OCI-LY1 (cell line): ENCODE measurements around the gene CD68.
"Not testable (repeated sequence)": the region's sequence is repeated elsewhere in the genome, so short reads cannot be mapped to it uniquely, and the experiment has no call there.

Experiments used
- H2AFZ ChIP-seq: fragments of 200-600 bp; sonication (generic), shearing (Covaris generic); 2 replicates; pipeline ENCODE4 v1.6.0; 2014; ENCODE audit warnings: antibody characterized with exemption, mild to moderate bottlenecking, low read length
- H3F3A ChIP-seq: fragments of 200-600 bp; sonication (generic), shearing (Covaris generic); 2 replicates; pipeline ENCODE4 v1.6.0; 2014; ENCODE audit warnings: mild to moderate bottlenecking, antibody characterized with exemption, low read length, moderate library complexity; ENCODE audit not compliant: insufficient read depth
- H3K27ac ChIP-seq: fragments of 200-600 bp; sonication (generic); 2 replicates; pipeline ENCODE4 v1.5.1; 2014; ENCODE audit warnings: low read length, mixed run types, mild to moderate bottlenecking, low read depth; ENCODE audit not compliant: poor library complexity, severe bottlenecking
- H3K27me3 ChIP-seq: fragments of 200-600 bp; sonication (generic); 2 replicates; pipeline ENCODE4 v1.6.0; 2014; ENCODE audit warnings: antibody characterized with exemption, mild to moderate bottlenecking, low read length, moderate library complexity; ENCODE audit not compliant: insufficient read depth
- H3K36me3 ChIP-seq: fragments of 200-600 bp; sonication (generic); 2 replicates; pipeline ENCODE4 v1.6.1; 2014; ENCODE audit warnings: mild to moderate bottlenecking, antibody characterized with exemption, low read length, moderate library complexity, mixed read lengths; ENCODE audit not compliant: insufficient read depth
- H3K4me1 ChIP-seq: fragments of 200-600 bp; sonication (generic); 2 replicates; pipeline ENCODE4 v1.5.1; 2014; ENCODE audit warnings: mild to moderate bottlenecking, low read length, moderate library complexity; ENCODE audit not compliant: insufficient read depth, severe bottlenecking
- H3K4me2 ChIP-seq: fragments of 200-600 bp; sonication (generic), shearing (Covaris generic); 2 replicates; pipeline ENCODE4 v1.6.1; 2014; ENCODE audit warnings: low read length
- H3K4me3 ChIP-seq: fragments of 200-600 bp; sonication (generic); 2 replicates; pipeline ENCODE4 v1.5.1; 2014; ENCODE audit warnings: low read length, low read depth, mild to moderate bottlenecking, mixed read lengths; ENCODE audit not compliant: poor library complexity, severe bottlenecking
- H3K79me2 ChIP-seq: fragments of 200-600 bp; shearing (Covaris generic); 2 replicates; pipeline ENCODE4 v1.6.1; 2016; ENCODE audit warnings: mixed run types, low read length, mixed read lengths; ENCODE audit not compliant: insufficient read depth
- H3K9ac ChIP-seq: fragments of 200-600 bp; sonication (generic), shearing (Covaris generic); 2 replicates; pipeline ENCODE4 v1.6.1; 2014; ENCODE audit warnings: mild to moderate bottlenecking, low read length, mixed read lengths
- H3K9me2 ChIP-seq: fragments of 200-600 bp; sonication (generic), shearing (Covaris generic); 2 replicates; pipeline ENCODE4 v1.6.1; 2014; ENCODE audit warnings: low read depth, mild to moderate bottlenecking, low read length, mixed read lengths
- H3K9me3 ChIP-seq: fragments of 200-600 bp; shearing (Covaris generic); 2 replicates; pipeline ENCODE4 v1.6.1; 2014; ENCODE audit warnings: low read length, mixed read lengths
- H4K20me1 ChIP-seq: fragments of 200-600 bp; sonication (generic), shearing (Covaris generic); 2 replicates; pipeline ENCODE4 v1.6.0; 2016; ENCODE audit warnings: mild to moderate bottlenecking, low read length; ENCODE audit not compliant: insufficient read depth
- EZH2 ChIP-seq: fragments of 200-600 bp; sonication (generic), shearing (Covaris generic); IDR thresholded peaks from 2 replicates; pipeline ENCODE4 v1.8.0; 2017; ENCODE audit warnings: borderline replicate concordance, mixed run types, mild to moderate bottlenecking, antibody characterized with exemption, low read length, moderate library complexity, mixed read lengths
- TF ChIP-seq, protein P1 (sequence below): fragments of 200-600 bp; sonication (generic), shearing (Covaris generic); IDR thresholded peaks from 2 replicates; pipeline ENCODE4 v1.5.1; 2017; ENCODE audit warnings: mild to moderate bottlenecking, antibody characterized with exemption, low read length, moderate library complexity, mixed read lengths

CD68 gene

DNA sequence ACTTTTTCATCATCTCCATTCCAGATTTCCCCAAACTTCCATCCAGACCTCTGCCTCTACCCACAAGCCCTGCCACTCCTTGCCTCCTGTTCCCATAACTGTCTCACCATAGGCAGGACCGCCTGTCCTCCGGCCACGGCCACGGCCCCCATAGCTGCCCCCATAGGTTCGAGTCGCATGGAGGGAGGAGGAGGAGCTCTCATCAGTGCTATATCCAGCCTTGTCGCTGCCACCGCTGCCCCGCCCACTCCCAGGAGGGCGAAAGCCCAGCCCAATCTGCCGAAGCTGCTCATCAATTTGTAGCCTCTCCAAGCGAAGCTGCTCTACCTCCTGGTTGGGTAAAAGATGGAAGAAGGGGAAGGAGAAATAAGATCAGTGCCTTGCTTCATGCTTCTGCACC, 13.9 kb downstream of the CD68 start:
- H3K27ac ChIP-seq = no peak overlapping the region
- no peak overlapping the region for H3K4me3 ChIP-seq
- no peaks in the 10 kb centered on the region for H3K4me1 ChIP-seq
- no peaks in the 10 kb centered on the region for H3K27me3 ChIP-seq
- no peak overlapping the region for H2AFZ ChIP-seq
- no peak overlapping the region for H3K9ac ChIP-seq
- peaks cover 87% of the 10 kb centered on the region for H3K36me3 ChIP-seq
- H3K79me2 ChIP-seq = no peaks in the 10 kb centered on the region
- no peak overlapping the region for H3K4me2 ChIP-seq
- TF ChIP-seq, protein P1, sequence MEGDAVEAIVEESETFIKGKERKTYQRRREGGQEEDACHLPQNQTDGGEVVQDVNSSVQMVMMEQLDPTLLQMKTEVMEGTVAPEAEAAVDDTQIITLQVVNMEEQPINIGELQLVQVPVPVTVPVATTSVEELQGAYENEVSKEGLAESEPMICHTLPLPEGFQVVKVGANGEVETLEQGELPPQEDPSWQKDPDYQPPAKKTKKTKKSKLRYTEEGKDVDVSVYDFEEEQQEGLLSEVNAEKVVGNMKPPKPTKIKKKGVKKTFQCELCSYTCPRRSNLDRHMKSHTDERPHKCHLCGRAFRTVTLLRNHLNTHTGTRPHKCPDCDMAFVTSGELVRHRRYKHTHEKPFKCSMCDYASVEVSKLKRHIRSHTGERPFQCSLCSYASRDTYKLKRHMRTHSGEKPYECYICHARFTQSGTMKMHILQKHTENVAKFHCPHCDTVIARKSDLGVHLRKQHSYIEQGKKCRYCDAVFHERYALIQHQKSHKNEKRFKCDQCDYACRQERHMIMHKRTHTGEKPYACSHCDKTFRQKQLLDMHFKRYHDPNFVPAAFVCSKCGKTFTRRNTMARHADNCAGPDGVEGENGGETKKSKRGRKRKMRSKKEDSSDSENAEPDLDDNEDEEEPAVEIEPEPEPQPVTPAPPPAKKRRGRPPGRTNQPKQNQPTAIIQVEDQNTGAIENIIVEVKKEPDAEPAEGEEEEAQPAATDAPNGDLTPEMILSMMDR = no peak
- no peak for TF ChIP-seq EZH2
- H3K9me3 ChIP-seq = no peaks in the 10 kb centered on the region
- H3K9me2 ChIP-seq = no peaks in the 10 kb centered on the region
- H3F3A ChIP-seq = no peaks in the 10 kb centered on the region
- no peaks in the 10 kb centered on the region for H4K20me1 ChIP-seq

DNA sequence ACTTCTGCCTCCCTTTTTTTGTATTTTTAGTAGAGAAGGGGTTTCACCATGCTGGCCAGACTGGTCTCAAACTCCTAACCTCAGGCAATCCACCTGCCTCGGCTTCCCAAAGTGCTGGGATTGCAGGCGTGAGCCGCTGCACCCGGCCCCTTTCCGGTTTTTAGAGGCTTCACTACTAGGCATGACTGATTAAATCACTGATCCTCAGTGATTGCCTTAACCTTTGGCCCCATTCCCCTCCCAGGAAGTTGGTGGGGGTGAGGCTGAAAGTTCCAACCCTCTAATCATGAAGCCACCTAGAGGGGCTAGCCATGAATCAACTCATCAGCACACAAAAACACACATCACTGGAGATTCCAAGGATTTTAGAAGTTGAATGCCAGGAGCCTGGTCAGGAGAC, 18.1 kb downstream of the CD68 start:
- H3K27ac ChIP-seq, H3F3A ChIP-seq, H4K20me1 ChIP-seq, H2AFZ ChIP-seq, H3K9me3 ChIP-seq, H3K27me3 ChIP-seq, H3K79me2 ChIP-seq, H3K9ac ChIP-seq, H3K4me2 ChIP-seq, H3K9me2 ChIP-seq, H3K4me1 ChIP-seq, H3K4me3 ChIP-seq: not testable (repeated sequence)
- H3K36me3 ChIP-seq = peaks cover 84% of the 10 kb centered on the region

DNA sequence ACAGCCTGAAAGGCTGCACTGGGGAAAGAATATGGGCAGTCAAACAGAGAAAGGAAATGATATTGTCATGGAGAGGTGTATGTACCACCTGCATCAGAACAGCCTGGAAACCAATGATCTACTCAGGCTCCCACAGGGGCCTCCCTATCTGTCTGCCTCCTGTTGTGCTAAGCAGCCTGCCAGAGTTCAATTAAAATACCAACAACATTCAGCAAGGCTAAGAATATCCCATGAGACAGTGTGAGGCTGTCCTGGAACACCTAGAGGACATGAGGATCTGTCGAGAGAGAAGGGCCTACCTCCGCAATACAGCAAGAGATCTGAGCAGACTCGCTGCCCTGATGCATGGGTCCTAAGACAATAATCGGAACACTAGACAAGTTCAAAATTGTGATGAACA, 26.8 kb downstream of the CD68 start:
- no peak overlapping the region for H3K4me2 ChIP-seq
- TF ChIP-seq, protein P1 = no peak
- TF ChIP-seq EZH2 = no peak
- peaks cover 52% of the 10 kb centered on the region for H3K36me3 ChIP-seq
- no peaks in the 10 kb centered on the region for H3F3A ChIP-seq
- H3K9me2 ChIP-seq = no peaks in the 10 kb centered on the region
- peaks cover 7% of the 10 kb centered on the region for H3K79me2 ChIP-seq
- H3K9ac ChIP-seq = no peak overlapping the region
- no peaks in the 10 kb centered on the region for H3K4me1 ChIP-seq
- H3K27me3 ChIP-seq = no peaks in the 10 kb centered on the region
- no peaks in the 10 kb centered on the region for H4K20me1 ChIP-seq
- no peak overlapping the region for H3K4me3 ChIP-seq
- H2AFZ ChIP-seq = no peak overlapping the region
- no peaks in the 10 kb centered on the region for H3K9me3 ChIP-seq
- H3K27ac ChIP-seq = no peak overlapping the region

DNA sequence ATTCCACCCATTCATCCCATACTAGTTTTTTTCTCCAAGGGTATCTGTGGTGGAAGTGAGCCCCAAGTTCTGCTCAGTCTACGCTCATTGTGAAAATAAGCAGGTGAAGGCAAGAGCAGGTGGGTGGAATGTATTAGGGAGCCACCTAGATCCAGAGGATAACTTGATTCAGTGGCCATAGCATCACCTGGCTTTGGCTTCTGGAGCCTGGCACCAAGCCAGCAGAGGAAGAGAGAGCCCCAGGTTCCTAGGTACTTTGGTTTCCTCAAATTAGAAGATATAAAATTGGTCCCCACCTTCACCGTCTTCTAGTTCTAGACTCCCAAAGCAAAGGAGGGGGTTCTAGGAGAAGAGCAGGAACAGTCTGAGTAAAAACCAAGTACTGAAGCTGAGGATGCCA, 31.2 kb downstream of the CD68 start:
- no peak for TF ChIP-seq EZH2
- TF ChIP-seq, protein P1 = no peak
- Histone ChIP-seq H3K9me2 (no peaks in the 10 kb centered on the region), H3K36me3 (peaks cover 28% of the 10 kb centered on the region; the same call in 1 of the 2 replicates), H2AFZ (no peak overlapping the region), H3K9me3 (no peaks in the 10 kb centered on the region), H3K4me3 (no peak overlapping the region), H3K9ac (no peak overlapping the region), H3K79me2 (peaks cover 23% of the 10 kb centered on the region), H3K4me1 (peaks cover 23% of the 10 kb centered on the region), H4K20me1 (no peaks in the 10 kb centered on the region), H3K4me2 (no peak overlapping the region), H3K27me3 (no peaks in the 10 kb centered on the region), H3F3A (no peaks in the 10 kb centered on the region), H3K27ac (no peak overlapping the region)
